NCI-H2029 treated with DMSO at 0.1 percent for 48 hours (cell line): ENCODE data around the gene SDF2L1.
A peak's percentile ranks its signal among the peaks of the same experiment; 100 is the strongest.
"Not testable (repeated sequence)": the region's sequence is repeated elsewhere in the genome, so short reads cannot be mapped to it uniquely, and the experiment has no call there.

ENCODE experiments used
- DNase-seq: peaks from one replicate; lab custom pipeline; 2025; lab: John Stamatoyannopoulos, UW

Gene SDF2L1

GRCh38 chr22:21636629-21637218 lies 5.4 kb upstream of the SDF2L1 start:
- DNase-seq: no peak

DNA sequence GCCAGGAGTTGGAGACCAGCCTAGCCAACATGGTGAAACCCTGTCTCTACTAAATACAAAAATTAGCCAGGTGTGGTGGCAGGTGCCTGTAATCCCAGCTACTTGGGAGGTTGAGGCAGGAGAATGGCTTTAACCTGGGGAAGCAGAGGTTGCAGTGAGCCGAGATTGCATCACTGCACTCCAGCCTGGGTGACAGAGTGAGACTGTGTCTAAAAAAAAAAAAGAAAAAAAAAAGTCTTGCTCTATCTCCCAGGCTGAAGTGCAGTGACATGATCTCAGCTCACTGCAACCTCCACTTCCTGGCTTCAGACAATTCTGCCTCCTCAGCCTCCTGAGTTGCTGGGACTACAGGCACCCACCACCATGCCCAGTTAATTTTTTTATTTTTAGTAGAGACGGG lies 4.7 kb upstream of the SDF2L1 start:
- DNase-seq: not testable (repeated sequence)

DNA sequence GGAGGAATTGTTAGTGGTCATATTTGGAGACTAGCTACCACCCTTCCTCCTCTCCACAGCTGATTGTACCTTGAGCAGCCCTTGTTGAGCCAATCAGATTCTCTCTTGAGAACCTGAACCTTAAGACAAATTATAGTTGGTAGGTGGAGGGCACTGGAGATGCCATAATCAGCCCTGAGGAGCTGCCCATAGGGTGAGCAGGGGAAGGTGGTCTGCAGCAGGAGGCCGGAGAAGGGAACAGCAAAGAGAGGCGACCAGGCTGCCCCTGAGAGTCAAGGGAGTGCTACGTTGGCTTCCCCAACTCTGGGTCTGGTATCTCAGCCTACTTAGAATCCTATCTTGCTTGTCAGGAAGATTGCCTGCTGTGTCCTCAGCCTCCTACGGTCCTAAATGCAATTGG lies 2.7 kb upstream of the SDF2L1 start:
- DNase-seq: no peak

- no peak for DNase-seq
Observed at GRCh38 chr22:21640810-21641209, 1.3 kb upstream of the SDF2L1 start.

- no peak for DNase-seq
Observed at GRCh38 chr22:21641417-21641788, 699 bp upstream of the SDF2L1 start.

DNA sequence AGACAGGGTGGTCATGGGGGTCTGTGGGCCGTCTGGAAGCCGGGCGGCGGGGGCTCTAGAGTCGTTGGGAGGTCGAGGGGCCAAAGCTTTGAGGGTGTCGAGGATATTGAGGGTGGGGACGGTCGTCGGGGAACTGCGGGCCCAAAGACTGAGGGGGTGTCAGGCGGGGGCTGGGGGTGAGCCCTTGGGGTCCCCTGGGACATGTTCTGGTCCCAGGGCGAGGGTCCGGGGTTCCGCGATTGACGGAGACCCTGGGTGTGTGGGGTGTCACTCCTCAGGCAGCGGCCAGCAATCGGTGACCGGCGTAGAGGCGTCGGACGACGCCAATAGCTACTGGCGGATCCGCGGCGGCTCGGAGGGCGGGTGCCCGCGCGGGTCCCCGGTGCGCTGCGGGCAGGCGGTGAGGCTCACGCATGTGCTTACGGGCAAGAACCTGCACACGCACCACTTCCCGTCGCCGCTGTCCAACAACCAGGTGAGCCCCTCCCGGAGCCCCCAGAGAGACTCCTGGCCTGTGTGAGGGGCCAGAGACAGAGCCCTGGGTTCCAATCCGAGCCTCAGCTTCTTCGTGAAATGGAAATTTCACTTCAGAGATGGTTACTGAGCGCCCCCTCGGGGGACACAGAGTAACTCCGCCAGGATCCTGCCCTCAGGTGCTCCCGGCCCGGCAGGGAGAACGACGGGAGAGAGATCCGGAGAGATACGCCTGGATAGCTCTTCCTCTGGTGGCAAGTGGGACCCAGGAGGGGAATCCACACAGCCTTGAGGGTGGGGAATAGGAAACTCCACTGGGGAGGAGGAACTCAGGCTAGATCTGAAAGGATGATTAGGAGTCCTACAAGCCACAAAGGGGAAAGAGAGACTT lies 714 bp downstream of the SDF2L1 start:
- no peak for DNase-seq

GRCh38 chr22:21643533-21644357 lies 1.6 kb downstream of the SDF2L1 start:
- no peak for DNase-seq

DNA sequence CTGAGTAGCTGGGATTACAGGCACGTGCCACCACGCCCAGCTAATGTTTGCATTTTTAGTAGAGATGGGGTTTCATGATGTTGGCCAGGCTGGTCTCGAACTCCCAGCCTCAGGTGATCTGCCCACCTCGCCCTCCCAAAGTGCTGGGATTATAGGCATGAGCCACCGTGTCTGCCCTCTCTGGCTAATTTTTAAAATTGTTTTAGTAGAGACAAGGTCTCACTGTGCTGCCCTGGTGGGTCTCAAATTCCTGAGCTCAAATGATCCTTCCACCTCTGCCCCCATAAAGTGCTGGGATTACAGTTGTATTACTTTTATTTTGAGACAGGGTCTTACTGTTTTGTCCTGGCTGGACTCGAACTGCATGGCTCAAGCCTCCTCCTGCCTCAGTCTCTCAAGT lies 3.4 kb downstream of the SDF2L1 start:
- not testable (repeated sequence) for DNase-seq

DNA sequence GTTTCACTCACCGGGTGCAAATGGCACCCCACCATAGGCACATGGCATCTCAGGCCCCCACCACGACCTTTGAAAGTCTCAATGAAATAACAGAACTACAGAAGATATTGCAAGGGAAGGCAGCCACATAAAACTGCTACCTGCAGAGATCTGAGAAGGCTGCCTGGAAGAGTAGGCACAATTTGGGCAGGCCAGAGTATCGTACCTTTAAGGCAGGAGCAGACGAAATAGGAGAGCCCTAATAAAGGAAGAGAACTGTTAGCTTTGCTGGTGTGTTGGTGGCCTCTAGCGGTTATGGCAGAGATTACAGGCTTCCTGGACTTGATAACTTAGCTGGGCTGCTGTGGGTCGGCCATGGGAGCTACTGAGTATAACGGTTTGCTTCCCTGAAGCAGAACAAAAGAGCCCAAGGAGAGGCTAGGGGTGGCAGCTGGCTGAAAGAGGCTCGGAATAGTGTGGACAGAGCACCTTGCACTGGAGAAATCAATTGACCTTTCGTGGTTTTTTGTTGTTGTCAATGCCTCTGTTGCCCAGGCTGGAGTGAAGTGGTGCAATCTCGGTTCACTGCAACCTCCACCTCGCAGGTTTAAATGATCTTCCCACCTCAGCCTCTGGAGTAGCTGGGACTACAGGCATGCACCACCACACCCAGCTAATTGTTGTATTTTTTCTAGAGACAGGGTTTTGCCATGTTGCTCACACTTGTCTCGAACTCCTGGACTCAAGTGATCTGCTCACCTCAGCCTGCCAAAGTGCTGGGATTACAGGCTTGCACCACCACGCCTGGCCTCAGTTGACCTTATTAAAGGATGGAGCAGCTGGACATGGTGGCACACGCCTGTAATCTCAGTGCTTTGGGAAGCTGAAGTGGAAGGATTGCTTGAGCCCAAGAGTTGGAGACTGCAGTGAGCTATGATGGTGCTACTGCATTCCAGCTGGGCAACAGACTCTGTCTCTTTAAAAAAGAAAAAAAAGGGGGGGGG lies 4.8 kb downstream of the SDF2L1 start:
- DNase-seq: peak; percentile 79

- no peak for DNase-seq
Observed at GRCh38 chr22:21650280-21650679, 8.2 kb downstream of the SDF2L1 start.

- no peak for DNase-seq
Observed at GRCh38 chr22:21650823-21651520, 8.9 kb downstream of the SDF2L1 start.

DNA sequence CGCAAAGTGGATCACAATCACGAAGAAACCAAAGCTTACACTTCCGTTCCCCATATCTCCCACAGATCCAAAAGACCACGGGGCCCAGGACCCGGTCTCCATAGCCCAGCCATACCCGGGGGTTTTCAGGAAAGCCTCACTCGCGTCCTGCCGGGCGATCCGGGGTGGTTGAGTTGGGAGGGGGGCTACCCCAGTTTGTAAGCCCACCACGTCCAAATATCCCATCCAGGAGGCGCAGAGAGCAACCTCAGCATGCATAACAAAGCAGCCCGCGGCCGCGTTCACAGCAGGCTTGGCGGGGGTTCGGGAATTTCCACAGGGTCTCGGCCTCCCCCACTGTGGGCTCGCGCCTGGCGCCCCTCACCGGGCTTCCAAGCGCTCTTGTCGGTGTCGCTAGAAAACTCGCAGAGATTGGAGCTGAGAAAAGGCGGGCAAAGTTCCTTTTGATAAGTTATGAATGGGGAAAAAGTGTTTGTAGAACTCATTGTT lies 9.5 kb downstream of the SDF2L1 start:
- DNase-seq: no peak

DNA sequence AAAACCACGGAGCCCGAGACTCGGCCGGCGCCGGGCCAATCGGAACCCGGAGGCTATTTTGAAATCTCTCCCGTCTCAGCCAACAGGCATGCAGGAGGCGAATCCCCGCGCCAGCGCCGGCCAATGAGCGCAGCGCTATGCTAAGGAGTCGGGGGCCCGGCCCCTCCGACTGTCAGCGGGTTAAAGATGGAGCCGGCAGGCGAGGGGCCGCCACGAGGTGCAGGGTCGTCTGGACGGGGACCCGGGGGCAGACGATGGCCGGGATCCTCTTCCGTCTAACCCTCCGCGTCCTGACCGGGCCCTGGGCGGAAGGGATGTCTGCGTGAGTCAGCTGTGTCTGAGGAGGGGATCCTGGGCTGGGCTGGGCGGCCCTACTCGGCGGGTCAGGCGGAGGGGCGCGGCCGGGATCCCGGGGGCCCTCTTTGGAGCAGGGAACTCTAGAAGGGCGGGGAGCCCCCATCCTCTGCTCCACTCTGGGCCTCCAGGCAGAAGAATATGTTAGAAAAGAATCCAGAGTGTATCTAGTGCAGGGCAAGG lies 10.0 kb downstream of the SDF2L1 start:
- DNase-seq: no peak

DNA sequence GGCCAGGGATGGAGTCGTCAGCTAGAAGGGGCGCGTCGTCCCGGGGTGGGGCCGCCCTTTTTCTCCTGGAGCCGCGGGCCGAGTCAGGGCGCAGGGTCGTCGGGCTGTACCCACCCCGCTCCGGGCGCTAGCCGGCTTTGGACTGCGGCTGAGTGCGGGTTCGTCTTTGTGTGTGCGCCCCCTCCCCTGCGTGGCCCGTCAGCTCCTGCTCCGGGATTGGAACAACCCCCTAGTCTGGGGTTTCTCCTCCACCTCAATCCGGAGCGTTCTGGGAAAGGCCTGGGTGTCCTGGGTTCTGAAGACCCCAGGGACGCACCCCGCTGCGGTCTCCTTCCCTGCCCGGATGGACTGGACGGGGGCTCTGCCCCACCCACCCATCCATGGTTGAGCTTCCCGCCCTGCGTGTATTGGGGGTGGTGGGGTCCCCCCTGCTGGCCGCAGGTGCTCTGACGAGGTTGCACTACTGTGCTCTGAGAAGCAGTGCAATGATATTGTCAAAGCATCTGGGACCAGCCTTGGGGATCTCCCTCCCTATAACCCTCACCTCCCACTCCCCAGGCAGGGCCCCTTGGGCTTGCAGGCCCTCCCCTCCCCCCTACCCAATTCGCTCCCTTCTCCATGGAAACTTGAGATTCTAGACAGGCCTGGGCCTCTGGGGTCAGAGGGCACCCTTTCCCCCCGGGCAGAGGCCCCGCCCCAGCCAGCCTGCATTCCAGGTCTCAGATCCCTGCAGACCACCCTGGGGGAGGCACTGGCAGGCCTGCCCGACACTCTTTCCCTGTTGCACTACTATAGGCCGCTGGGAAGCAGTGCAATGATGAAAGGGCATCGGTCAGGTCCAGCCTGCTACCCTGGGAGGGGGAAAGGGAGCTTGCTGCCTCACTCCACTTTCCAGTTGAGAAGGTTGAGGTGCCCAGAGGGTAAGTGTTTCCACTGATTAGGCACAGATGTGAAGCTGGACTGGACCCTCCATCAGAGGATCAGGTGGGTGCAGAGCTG lies 10.7 kb downstream of the SDF2L1 start:
- no peak for DNase-seq

GRCh38 chr22:21657020-21657359 lies 14.9 kb downstream of the SDF2L1 start:
- DNase-seq: no peak

DNA sequence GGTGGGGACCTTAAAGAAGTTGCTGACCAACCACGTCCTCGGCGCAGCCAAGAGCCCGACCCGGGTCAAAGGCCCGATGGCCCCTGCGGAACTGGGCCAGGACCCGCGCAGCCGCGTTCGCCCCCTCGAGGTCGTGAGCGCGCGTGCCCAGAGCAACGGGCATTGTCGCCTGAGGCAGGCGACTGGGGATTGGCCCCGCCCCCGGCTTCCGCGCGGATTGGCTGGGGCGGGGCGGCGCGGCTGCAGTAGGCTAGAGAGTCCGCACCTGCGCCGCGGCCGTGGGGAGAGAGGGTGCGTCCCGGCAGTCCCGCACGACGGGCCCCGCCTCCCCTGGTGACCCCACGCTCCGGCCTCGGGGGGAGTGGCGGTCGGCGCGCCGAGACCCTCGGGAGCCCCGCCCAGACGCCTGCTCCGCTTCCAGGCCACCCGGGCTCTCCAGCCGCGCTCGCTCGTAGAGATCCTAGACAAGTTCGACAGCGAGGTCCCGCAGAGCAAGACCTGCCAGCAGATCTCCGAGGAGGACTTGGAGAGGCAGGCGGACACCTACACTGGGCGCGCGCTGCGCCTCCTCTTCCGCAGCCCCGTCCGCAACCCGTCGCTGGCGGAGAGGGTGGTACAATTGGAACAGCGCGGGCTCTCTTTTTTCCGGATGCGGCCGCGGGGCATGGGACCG lies 15.4 kb downstream of the SDF2L1 start:
- DNase-seq: peak; percentile 41

DNA sequence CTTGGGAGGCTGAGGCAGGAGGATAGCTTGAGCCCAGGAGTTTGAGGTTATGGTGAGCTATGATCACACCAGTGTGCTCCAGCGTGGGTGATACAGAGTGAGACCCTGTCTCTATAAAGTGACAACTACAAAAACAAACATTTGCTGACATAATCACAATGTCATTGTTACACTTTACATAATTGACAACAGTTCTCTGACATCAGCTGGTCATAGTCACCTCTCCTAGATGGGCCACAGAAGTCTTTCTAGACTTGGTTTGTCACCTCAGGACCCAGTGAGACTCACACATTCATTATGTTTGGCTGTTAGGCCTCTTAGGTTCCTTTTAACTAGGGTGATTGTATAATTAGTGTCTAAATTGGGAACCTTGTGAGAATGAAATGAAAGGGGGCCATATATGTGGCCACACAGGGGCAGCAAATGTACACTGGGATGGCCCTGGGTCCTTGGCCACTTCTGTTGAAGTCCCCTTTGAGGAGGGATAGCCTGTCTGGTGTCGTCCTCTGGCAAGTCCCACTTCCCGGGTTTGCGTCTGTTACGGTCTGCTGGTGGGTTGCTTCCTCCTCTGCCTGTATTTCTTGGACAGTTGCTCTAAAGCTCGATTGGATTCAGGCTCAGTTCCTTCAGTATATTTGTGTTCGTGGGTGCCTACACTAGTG lies 17.9 kb downstream of the SDF2L1 start:
- no peak for DNase-seq

GRCh38 chr22:21660904-21661303 lies 18.8 kb downstream of the SDF2L1 start:
- no peak for DNase-seq
